ENCODE measurements around the gene GJC1.

Gene GJC1

DNA sequence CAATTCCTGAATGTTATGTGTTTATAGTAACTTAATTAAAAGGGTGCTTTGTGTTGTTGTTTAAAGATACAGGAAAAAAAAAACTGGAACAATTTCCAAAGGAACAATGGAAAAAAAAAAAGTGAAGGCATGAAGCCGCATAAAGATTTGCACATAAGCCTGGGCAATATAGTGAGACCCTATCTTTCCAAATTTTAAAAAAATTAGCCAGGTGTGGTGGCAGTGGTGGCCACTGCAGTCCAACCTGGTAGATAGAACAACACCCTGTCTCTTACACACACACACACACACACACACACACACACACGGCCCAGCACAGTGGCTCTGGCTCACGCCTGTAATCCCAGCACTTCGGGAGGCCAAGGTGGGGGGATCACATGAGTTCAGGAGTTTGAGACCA is 21.9 kb downstream of the GJC1 start:
- H2AFZ ChIP-seq (ENCODE audit: low read depth, low read length): no peak overlapping the region
- peaks cover 5% of the 10 kb centered on the region for H3K9me3 ChIP-seq (ENCODE audit: low read length)
- no peak overlapping the region for H3K4me3 ChIP-seq (ENCODE audit: low read length)
- peaks cover 53% of the 10 kb centered on the region for H3K36me3 ChIP-seq (ENCODE audit: insufficient read depth, low read length)
- no peaks in the 10 kb centered on the region for H3K4me1 ChIP-seq (ENCODE audit: insufficient read depth, low read length)
- H3K27me3 ChIP-seq (ENCODE audit: insufficient read depth, low read length): no peaks in the 10 kb centered on the region

DNA sequence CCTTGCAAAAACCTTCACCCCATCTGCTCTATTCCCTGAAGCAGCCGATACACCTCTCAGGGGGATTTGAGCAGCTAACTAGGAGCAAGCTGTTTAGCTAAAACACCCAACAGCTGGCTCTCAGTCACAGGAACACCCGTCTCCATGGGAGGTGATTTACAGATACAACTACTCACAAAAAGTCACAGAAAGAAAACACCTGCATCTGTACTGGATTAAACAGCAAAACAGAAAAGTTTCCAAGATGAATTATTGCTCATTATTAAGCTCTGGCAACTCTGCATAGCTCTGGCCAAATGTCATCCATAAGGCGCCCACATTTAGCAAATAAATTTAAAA is 22.3 kb downstream of the GJC1 start:
- peaks cover 55% of the 10 kb centered on the region for H3K36me3 ChIP-seq (ENCODE audit: insufficient read depth, low read length)
- no peak overlapping the region for H3K4me3 ChIP-seq (ENCODE audit: low read length)
- peaks cover 3% of the 10 kb centered on the region for H3K9me3 ChIP-seq (ENCODE audit: low read length)
- H3K27me3 ChIP-seq (ENCODE audit: insufficient read depth, low read length): no peaks in the 10 kb centered on the region
- no peaks in the 10 kb centered on the region for H3K4me1 ChIP-seq (ENCODE audit: insufficient read depth, low read length)
- no peak overlapping the region for H2AFZ ChIP-seq (ENCODE audit: low read depth, low read length)

DNA sequence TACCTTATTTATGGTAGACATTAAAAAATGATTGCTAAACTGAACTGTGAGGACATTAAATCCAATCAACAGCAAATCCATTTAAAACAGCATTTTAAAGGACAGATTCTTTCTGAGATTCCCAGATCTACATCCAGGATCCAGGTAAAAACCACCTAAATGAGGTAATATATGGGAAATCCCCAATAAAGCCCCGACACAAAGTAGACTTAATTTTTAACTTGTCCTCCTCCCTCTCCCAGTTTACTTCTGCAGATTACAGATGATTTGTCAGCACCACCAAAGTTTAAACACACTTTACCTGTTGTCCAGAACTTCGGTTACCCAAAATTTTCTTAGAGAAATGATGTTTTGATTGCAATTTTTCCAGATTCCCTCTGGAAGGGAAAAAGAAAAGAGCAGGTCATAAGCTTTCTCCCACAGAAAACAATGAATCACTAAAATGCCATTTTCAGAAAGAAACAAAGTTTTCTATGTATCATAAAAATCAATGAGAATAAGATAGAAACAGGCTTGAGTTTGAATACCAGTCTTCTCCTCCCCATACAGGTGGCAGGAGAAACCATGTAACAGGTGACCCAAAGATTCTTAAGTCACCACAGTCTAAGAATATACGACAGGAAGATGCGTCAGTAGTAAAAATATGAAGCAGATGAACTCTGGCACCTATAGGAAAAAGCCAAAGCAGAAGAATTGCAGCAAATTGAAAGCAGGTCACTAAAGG is 22.8 kb downstream of the GJC1 start:
- Histone ChIP-seq H2AFZ (ENCODE audit: low read depth, low read length) (no peak overlapping the region), H3K4me3 (ENCODE audit: low read length) (no peak overlapping the region), H3K4me1 (ENCODE audit: insufficient read depth, low read length) (no peaks in the 10 kb centered on the region), H3K9me3 (ENCODE audit: low read length) (peaks cover 3% of the 10 kb centered on the region), H3K27me3 (ENCODE audit: insufficient read depth, low read length) (no peaks in the 10 kb centered on the region), H3K36me3 (ENCODE audit: insufficient read depth, low read length) (peaks cover 58% of the 10 kb centered on the region)

DNA sequence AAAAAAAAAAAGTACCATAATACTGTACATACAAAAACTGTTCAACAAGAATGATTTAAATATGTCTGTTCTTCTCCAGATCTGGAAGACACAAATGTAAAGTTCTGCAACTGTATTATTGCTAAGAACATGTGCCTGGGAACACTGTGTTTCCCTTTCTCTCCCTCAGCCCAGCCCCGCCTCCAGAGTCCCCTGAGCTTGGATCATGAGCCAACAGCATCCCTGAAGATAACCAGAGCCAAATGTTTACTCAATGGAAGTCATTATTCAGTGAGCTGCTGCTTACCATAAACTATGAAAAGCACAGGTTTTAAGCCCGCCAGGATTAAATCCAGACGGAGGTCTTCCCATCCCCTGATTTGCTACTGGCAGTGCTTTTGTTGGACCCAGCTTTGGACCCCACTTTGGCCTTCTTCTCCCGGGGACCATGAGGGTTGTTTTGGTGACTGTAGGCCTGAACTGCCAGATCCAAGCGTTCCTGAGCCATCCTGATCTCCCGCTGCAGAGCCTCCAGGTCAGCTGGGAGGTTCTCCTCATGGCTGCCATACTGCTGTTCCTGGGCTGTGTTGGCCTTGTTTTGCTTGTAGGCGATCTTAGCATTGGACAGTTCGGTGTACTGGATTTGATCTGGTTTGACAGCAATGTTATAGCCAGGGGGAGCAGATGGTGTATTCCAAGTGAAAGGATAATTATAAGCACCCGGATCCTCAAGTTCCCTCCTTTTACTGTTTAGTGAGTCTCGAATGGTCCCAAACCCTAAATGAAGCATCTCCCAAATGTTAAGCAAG is 25.6 kb downstream of the GJC1 start:
- Histone ChIP-seq H2AFZ (ENCODE audit: low read depth, low read length) (no peak overlapping the region), H3K4me1 (ENCODE audit: insufficient read depth, low read length) (no peaks in the 10 kb centered on the region), H3K36me3 (ENCODE audit: insufficient read depth, low read length) (peaks cover 75% of the 10 kb centered on the region)

DNA sequence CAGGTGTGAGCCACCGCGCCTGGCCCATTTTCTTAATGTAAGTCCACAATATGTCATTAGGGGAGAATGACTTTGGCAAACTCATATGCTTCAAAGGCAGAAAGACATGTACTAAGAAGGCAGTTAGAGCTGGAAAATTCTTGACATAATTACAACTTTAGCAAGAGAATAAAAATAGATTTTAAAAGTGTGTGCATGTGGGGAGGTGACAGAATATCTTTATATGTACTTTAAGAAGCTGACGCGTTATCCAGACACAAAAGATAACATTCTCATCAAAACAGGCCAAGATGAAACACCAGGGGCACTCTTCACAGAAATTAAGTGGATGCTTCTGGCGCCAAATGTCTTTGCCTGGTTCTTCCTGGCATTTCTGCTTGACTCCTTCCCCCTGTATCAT is 28.2 kb downstream of the GJC1 start:
- H3K9me3 ChIP-seq (ENCODE audit: low read length): no peaks in the 10 kb centered on the region
- no peak overlapping the region for H3K4me3 ChIP-seq (ENCODE audit: low read length)
- no peak overlapping the region for H2AFZ ChIP-seq (ENCODE audit: low read depth, low read length)
- H3K27me3 ChIP-seq (ENCODE audit: insufficient read depth, low read length): no peaks in the 10 kb centered on the region
- no peaks in the 10 kb centered on the region for H3K4me1 ChIP-seq (ENCODE audit: insufficient read depth, low read length)
- peaks cover 75% of the 10 kb centered on the region for H3K36me3 ChIP-seq (ENCODE audit: insufficient read depth, low read length)

More for the DNA sequence above, 25.6 kb downstream of the GJC1 start:
- no peaks in the 10 kb centered on the region for H3K27me3 ChIP-seq (ENCODE audit: insufficient read depth, low read length)
- H3K9me3 ChIP-seq (ENCODE audit: low read length): no peaks in the 10 kb centered on the region
- no peak overlapping the region for H3K4me3 ChIP-seq (ENCODE audit: low read length)

DNA sequence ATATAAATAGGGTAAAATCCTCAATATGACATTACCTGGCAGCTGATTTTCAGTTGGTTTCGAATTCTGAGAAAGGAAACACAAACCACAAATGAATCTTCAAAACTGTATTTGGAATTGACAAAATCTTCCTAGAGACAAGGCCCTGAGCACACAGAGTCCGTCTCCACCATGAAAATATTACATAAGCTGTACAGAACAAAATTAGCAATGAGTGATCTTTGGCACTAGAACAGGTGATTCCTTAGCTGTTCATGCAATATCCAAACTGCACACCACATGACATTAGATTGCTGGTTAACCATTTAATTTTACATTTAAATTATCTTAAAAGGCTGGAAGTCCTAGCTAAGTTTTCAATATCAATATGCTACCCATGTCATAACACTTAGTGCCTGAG is 31.7 kb downstream of the GJC1 start:
- no peak overlapping the region for H3K4me3 ChIP-seq (ENCODE audit: low read length)
- peaks cover 45% of the 10 kb centered on the region for H3K36me3 ChIP-seq (ENCODE audit: insufficient read depth, low read length)
- H2AFZ ChIP-seq (ENCODE audit: low read depth, low read length): no peak overlapping the region
- peaks cover 13% of the 10 kb centered on the region for H3K4me1 ChIP-seq (ENCODE audit: insufficient read depth, low read length)
- no peaks in the 10 kb centered on the region for H3K27me3 ChIP-seq (ENCODE audit: insufficient read depth, low read length)
- no peaks in the 10 kb centered on the region for H3K9me3 ChIP-seq (ENCODE audit: low read length)

DNA sequence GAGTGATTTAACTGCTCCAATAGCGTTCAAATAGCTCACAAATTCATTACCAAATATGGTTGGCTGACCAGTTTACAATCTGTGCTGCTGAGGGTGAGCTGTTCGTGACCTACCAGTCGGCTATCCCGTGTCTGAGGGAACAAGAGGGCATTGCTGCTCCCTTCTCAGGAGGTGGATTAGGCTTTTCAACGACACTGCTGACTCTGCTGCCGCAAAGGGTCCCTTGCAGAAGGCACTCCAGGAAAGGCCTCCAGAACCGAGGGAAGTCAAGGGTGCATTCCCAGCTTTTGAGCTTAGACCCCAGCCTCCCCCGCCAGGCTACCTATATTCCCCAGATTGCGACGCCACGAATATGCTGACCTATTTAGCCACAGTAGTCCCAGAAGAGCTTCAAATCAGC is 32.3 kb downstream of the GJC1 start:
- peaks cover 41% of the 10 kb centered on the region for H3K36me3 ChIP-seq (ENCODE audit: insufficient read depth, low read length)
- no peak overlapping the region for H2AFZ ChIP-seq (ENCODE audit: low read depth, low read length)
- H3K9me3 ChIP-seq (ENCODE audit: low read length): no peaks in the 10 kb centered on the region
- no peaks in the 10 kb centered on the region for H3K27me3 ChIP-seq (ENCODE audit: insufficient read depth, low read length)
- H3K4me3 ChIP-seq (ENCODE audit: low read length): no peak overlapping the region
- H3K4me1 ChIP-seq (ENCODE audit: insufficient read depth, low read length): peaks cover 13% of the 10 kb centered on the region

DNA sequence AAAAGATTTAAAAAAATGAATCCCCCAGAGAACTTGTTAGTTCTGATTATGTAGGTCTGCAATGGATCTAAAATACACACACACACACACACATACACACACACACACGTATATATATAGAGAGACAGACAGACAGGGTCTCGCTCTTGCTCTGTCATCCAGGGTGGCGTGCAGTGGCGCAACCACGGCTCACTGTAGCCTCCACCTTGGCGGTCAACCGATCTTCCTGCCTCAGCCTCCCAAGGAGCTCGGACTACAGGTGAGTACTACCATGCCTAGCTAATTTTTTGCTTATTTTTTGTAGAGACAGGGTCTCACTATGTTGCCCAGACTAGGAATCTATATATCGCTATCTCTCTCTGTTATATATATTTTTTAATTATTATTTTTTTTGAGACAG is 33.4 kb downstream of the GJC1 start:
- no peaks in the 10 kb centered on the region for H3K27me3 ChIP-seq (ENCODE audit: insufficient read depth, low read length)
- peaks cover 33% of the 10 kb centered on the region for H3K36me3 ChIP-seq (ENCODE audit: insufficient read depth, low read length)

DNA sequence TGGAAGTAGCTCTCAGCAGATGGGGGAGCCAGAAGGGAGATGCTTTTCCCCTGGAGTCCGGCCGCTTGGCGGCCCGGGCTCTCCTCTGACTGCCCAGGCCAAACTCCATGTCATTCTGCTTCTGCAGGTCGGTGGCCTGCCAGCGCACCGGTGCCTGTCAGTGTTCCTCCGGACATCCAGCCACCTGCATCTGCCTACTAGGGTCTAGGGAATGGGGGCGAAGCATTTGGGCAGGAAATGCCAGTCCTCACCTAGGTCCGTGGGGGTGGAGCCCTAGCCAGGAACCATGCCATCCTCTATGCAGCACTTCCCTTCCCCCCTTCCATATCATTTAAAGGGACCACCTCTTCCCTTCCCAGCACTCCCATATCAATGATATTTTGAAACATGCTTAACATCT is 34.2 kb downstream of the GJC1 start:
- H3K9me3 ChIP-seq (ENCODE audit: low read length): no peaks in the 10 kb centered on the region
- peaks cover 13% of the 10 kb centered on the region for H3K4me1 ChIP-seq (ENCODE audit: insufficient read depth, low read length)
- H3K27me3 ChIP-seq (ENCODE audit: insufficient read depth, low read length): no peaks in the 10 kb centered on the region
- no peak overlapping the region for H3K4me3 ChIP-seq (ENCODE audit: low read length)
- no peak overlapping the region for H2AFZ ChIP-seq (ENCODE audit: low read depth, low read length)
- H3K36me3 ChIP-seq (ENCODE audit: insufficient read depth, low read length): peaks cover 25% of the 10 kb centered on the region

More for the DNA sequence above, 33.4 kb downstream of the GJC1 start:
- Histone ChIP-seq H3K4me3 (ENCODE audit: low read length) (no peak overlapping the region), H3K9me3 (ENCODE audit: low read length) (no peaks in the 10 kb centered on the region), H3K4me1 (ENCODE audit: insufficient read depth, low read length) (peaks cover 13% of the 10 kb centered on the region), H2AFZ (ENCODE audit: low read depth, low read length) (no peak overlapping the region)

DNA sequence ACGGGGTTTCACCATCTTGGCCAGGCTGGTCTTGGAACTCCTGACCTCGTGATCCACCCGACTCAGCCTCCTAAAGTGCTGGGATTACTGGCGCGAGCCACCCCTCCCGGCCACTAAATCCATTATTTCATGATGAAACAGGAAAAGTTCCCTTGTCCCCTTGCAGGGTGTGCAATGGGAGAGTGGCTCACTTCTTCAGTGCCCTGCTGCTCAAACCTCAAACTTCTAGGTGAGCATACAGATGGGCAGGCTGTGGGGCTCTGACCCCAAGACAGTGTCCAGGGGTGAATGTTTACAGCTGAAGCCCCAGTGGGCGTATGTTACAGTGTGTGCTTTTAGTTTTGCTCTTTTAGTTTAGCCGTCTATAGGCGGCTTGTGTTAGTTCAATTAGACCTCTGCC is 34.7 kb downstream of the GJC1 start:
- no peak overlapping the region for H3K4me3 ChIP-seq (ENCODE audit: low read length)
- H2AFZ ChIP-seq (ENCODE audit: low read depth, low read length): no peak overlapping the region
- H3K27me3 ChIP-seq (ENCODE audit: insufficient read depth, low read length): no peaks in the 10 kb centered on the region
- peaks cover 20% of the 10 kb centered on the region for H3K36me3 ChIP-seq (ENCODE audit: insufficient read depth, low read length)
- no peaks in the 10 kb centered on the region for H3K9me3 ChIP-seq (ENCODE audit: low read length)
- H3K4me1 ChIP-seq (ENCODE audit: insufficient read depth, low read length): peaks cover 13% of the 10 kb centered on the region

DNA sequence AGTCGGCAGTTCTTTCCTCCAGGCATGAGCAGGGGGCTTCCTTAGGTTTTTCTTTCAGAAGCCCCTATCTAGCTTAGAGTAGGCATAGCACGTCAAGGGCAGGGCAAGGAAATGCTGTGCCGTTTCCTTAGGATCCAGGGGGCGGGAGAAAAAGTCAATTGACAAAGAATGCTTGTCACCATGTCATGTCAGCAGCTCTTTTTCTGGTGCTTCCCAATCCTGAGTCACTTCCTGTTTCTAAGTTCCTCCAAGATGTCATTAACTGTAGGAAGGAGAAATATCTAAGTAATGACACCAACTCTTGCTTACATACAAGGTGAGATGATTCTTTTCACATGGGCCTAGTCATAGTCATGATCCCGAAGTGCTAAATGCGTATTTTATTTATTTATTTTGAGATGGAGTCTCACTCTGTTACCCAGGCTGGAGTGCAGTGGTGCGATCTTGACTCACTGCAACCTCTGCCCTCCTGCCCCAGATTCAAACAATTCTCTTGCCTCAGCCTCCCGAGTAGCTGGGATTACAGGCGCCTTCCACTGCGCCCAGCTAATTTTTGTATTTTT is 35.2 kb downstream of the GJC1 start:
- Histone ChIP-seq H2AFZ (ENCODE audit: low read depth, low read length) (no peak overlapping the region), H3K4me1 (ENCODE audit: insufficient read depth, low read length) (peaks cover 13% of the 10 kb centered on the region), H3K36me3 (ENCODE audit: insufficient read depth, low read length) (peaks cover 17% of the 10 kb centered on the region), H3K9me3 (ENCODE audit: low read length) (no peaks in the 10 kb centered on the region), H3K27me3 (ENCODE audit: insufficient read depth, low read length) (no peaks in the 10 kb centered on the region), H3K4me3 (ENCODE audit: low read length) (peak overlapping the region; percentile 7)

DNA sequence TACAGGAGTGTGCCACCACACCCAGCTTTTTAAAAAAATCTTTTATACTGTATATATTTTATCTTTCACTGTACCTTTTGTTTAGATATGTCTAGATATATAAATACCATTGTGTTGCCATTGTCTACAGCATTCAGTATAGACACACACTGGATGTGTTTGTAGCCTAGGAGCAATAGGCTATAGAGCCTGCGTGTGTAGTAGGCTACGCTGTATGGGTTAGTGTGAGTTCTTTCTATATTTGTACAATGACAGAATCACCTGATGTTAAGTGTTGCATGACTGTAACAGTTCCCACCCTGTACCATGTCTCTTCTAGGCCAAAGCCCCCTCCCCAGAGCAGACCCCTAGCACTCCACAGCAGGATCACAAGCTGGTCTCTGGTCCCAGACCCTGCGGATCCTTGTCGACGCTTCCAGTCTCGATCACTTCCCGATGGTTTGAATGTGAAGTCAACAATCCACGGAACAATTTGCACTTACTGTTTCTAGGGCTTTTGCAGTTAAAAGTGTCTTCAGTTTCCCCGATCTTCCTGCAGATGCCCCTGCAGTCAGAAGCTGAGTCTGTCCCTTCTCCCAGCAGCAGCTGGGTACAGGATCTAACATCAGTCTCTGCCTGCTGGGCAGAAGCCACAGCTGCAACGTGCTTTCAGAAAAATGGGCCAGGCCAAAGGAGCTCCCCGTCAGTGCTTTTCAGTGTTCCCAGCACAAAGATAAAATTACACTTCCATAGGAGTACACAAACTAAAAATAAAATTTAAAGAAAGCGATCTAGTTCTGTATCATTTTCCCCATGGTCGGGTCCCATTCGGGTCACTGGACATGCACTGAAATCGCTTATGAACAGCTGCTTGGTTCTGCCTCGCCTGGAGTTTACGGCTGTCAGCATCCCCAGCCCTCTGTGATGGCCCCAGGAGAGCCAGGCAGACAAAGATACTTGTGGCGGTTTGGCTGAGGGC is 35.9 kb downstream of the GJC1 start:
- H3K27me3 ChIP-seq (ENCODE audit: insufficient read depth, low read length): no peaks in the 10 kb centered on the region
- no peaks in the 10 kb centered on the region for H3K9me3 ChIP-seq (ENCODE audit: low read length)
- peaks cover 14% of the 10 kb centered on the region for H3K36me3 ChIP-seq (ENCODE audit: insufficient read depth, low read length)
- H3K4me1 ChIP-seq (ENCODE audit: insufficient read depth, low read length): peaks cover 13% of the 10 kb centered on the region
- H3K4me3 ChIP-seq (ENCODE audit: low read length): peak overlapping the region; percentile 7
- H2AFZ ChIP-seq (ENCODE audit: low read depth, low read length): no peak overlapping the region
